NCI-H2196 treated with DMSO at 0.1 percent for 48 hours (cell line): Measurements from ENCODE around the gene ABCG1.
"Not testable (repeated sequence)": the region's sequence is repeated elsewhere in the genome, so short reads cannot be mapped to it uniquely, and the experiment has no call there.

Experiments
- DNase-seq: peaks from one replicate; lab custom pipeline; 2025; ENCODE audit not compliant: unreplicated experiment; lab: John Stamatoyannopoulos, UW

Gene ABCG1

DNA sequence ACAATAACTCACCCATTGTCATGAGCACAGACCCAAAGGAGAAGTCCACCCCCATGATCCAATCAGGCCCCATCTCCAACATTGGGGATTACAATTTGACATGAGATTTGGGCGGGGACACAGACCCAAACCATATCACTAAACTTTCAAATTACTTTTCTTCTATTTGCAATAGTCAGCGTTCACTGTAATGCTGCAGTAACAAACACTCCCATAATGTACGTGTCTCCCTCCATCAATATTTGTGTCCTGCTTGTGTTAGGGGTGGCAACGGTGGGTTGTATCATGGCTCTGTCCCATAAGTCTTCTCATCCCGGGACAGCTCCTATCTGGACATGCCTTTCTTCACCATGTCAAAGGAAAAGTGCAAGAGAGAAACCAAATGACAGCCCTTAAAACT lies 70.0 kb downstream of the ABCG1 start:
- DNase-seq = no peak

GRCh38 chr21:42289926-42290325 lies 71.0 kb downstream of the ABCG1 start:
- DNase-seq = no peak

DNA sequence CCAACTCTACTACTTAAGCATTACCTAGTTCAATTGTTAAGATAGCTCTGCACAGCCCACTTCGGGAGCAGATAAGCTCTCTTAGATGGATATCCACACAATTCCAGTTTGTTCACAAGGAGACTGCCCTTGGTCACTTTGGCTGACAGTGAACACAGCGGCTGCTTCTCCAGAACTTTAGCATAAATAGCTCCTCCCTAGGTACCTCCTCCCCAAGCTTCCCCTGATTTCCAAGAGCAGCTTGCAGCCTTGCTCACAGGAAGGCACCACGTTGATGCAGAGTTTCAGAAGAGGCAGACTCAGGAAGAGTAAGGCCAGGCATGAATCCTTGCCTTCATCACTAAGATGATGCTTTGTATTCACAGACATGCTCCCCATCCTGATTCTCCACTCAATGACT lies 71.6 kb downstream of the ABCG1 start:
- no peak for DNase-seq

DNA sequence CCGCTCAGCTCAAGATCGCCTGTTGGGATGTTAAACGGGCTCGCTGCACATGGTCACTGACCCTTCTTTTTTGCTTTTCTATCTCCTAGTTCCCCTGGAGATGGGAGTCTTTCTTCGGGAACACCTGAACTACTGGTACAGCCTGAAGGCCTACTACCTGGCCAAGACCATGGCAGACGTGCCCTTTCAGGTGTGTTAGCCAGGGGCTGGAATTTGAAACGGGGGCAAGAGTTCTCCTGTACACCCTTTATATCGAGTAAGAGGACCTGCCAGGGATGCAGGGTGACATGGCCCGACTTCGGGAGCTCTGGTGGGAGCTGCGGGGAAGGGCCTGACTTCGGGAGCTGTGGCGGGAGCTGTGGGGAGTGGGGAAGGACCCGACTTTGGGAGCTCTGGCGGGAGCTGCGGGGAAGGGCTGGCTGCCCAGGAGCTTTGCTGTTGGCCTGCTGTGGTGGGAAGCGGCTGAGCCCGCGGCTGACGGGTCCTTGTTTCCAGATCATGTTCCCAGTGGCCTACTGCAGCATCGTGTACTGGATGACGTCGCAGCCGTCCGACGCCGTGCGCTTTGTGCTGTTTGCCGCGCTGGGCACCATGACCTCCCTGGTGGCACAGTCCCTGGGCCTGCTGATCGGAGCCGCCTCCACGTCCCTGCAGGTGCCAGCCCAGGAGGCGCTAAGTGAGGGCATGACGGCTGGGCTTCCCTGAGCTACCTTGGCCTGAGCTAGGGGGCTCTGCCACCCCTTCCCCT lies 72.2 kb downstream of the ABCG1 start:
- no peak for DNase-seq

DNA sequence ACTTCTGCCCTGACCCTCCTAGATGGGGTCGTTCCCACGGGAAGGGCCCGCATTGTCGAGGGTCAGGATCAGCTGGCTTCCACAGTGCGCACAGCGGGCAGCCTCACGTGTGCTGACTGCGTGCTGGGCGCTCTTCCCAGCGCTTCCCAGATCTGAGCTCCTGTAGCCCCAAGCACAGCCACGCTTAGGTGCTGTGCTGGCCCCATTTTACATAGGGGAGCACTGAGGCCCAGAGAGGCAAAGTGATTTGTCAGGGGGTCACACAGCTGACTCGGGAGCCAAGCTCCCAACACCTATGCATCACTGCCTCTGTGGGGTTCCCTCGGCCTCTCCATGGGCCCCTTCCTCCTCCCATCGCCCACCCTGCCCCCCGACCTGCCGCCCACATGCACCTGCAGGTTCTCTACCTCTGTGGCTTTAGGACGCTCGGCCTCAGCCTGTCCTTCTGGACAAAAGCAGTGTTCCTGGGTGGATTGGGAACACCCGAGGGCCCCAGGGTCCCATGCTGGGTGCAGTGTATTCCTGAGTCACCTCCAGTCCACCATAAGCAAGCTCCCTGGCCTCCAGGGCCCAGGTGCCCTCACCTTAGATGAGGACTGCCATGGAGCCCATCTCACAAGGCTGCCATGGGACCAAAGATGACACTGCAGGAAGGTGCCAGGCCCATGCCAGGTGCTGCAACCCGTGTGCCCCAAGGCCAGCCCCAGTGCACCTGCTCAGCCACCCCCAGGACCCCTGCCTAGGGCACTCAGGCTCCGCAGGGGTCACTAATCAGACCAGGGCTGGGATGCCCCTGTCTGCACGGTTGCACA lies 73.0 kb downstream of the ABCG1 start:
- DNase-seq = no peak

DNA sequence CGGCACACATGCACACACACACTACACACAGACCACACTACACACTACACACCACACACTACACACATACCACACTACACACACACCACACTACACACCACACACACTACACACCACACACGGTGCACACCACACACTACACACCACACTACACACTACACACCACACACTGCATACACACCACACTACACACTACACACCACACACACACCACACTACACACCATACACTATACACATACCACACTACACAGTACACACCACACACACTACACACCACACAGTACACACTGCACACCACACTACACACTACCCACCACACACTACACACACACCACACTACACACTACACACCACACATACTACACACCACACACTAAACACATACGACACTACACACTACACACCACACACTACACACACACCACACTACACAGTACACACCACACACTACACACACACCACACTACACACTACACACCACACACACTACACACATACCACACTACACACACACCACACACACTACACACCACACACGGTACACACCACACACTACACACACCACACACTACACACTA lies 73.7 kb downstream of the ABCG1 start:
- not testable (repeated sequence) for DNase-seq

DNA sequence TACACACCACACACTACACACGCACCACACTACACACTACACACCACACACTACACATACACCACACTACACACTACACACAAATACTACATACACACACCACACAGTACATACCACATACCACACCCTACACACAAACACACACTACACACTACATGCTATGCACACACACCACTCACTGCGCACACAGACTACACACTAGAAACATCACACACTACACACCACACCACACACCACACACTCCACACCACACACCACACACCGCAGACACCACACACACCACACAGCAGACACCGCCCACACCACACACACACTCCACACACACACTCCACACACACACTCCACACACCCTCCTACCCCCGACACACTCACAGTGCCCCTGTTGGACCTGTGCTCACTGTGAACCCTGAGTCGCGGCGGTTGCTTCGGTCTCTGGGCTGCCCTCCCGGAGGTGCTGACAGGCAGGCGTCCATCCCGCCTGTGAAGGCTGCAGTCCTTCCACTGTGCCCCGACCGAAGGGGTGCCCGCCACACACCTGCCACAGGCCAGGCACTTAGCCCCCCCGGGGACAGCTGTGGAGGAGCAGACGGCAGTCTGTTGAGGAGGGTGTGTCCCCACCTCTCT lies 74.8 kb downstream of the ABCG1 start:
- no peak for DNase-seq

DNA sequence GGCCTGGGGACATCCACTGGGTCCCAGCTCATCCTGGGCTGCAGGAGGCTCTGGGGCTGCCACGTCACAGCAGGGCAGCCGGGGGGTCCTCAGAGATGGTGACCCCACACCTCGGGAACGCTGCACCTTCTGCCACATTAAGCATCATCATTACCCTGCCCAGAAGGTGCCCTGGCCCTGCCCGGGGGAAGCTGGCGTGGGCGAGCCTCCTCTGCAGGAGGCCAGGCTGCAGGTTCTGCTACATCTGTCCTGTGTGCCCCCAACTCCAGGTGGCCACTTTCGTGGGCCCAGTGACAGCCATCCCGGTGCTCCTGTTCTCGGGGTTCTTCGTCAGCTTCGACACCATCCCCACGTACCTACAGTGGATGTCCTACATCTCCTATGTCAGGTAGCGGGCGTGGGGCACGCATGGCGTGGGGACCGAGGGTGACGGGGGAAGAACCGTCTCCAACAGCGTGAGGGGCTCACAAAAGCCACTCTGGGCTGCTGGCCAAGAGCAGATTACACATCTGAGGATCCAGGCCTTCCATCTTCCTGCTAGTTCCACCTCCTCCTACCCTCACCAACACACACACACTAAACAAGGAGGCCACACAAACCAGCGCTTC lies 75.4 kb downstream of the ABCG1 start:
- DNase-seq = no peak

DNA sequence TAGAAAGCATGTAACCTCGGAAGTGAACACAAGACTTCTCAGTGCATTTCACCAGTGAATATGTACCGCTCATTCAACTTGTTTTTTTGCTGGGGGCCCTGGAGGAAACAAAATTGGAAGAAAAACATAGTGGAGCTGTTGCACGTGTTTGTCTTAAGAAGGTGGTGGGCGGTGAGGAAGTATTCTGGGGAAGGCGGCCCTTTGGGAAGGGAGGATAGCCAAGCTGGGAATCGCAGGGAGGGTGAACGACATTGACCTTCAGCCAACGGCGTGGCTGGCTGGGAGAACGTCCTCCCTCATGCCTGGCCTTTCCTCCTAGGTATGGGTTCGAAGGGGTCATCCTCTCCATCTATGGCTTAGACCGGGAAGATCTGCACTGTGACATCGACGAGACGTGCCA lies 76.9 kb downstream of the ABCG1 start:
- no peak for DNase-seq

- no peak for DNase-seq
Measured at GRCh38 chr21:42296501-42296900, 77.6 kb downstream of the ABCG1 start.

DNA sequence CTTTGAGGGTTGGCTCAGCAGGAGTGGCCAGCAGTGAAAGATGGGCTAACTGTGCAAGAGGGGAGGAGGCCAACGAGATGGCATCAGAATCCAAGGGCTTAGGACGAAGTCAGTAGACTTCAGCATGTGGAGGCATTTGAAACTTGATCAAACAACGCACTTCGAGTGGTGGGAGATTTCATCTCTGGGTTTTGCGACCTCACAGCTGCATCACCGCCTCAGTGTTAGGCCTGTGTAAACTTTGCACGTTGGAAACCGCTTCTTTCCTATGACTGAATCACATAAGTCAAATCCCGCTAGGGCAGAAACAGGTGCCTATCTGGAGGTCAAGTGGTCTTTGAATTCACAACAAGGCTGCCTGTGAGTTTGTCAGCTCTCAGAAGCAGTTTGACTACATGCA lies 78.4 kb downstream of the ABCG1 start:
- no peak for DNase-seq

GRCh38 chr21:42298237-42298636 lies 79.3 kb downstream of the ABCG1 start:
- DNase-seq = no peak

DNA sequence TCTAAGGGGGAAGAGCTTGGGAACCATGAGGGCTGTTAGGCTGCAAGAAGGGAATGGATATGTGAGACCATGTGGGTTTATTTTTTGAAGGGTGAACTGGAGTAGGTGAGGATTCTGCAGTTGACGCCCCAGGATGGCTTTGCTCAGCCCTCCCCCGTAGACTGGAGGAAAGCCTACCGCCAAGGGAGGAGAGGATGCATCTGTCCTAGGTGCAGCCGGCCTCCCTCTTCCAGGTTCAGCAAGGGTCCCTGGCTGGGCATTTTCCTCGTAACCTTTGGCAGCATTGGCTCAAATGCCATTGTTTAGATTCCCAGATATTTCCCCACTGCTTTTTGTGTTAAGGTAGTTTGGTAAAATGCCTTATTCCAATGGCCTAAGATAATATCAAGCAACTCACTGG lies 79.7 kb downstream of the ABCG1 start:
- DNase-seq = no peak

DNA sequence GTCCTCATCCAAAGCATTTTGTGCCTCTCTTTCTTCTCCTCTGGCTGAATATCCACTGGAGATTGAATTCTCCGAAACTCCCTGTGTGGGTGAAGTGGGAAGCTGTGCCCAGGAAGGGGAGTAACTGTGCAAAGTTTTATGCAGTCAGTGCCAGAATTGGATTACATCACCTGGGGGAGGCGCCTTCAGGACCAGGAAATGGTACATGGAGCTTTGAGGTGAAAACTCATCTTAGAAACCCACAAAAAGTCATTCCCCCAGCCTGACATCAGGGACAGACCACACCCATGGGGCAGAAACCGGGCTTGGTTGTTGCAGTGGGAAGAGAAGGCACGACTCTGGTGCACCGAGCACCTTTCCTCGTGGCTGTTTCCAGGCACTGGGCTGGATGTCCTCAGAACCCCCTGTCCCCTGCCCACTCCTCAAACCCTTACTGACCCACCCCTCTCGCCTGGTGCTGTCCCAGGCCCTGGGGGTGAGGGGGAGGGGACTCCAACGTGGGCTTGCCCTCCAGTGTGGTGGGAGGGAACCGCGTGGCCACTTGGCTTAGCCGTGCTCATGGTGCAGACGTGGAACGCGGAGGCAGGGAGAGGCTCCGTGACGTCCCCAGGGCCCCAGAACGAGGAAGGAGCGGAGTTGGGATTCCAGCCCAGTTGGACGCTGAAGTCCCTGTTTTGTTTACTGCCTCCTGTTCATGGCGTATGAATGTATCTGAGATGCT lies 80.5 kb downstream of the ABCG1 start:
- no peak for DNase-seq

- no peak for DNase-seq
Measured at GRCh38 chr21:42300045-42300583, 81.2 kb downstream of the ABCG1 start.

DNA sequence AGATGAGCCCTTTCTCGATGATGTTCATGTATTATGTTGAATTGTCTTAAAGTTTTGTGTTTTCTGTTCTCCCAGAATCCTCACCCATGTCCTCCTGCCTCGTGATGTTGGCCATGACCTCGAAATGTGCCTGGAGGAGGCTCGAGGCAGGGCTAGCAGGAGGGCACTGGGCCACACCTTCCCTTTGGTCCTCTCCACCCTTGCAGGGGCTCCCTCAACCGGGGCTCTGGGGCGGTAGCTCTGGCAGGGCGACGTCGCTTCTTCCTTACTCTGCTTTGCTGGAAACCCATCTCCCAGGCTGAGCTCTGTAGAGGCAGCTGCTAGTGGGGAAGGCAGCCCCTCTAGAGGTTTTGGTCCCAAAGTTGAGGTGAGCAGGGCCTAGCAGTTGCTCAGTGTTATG lies 82.0 kb downstream of the ABCG1 start:
- DNase-seq = no peak

DNA sequence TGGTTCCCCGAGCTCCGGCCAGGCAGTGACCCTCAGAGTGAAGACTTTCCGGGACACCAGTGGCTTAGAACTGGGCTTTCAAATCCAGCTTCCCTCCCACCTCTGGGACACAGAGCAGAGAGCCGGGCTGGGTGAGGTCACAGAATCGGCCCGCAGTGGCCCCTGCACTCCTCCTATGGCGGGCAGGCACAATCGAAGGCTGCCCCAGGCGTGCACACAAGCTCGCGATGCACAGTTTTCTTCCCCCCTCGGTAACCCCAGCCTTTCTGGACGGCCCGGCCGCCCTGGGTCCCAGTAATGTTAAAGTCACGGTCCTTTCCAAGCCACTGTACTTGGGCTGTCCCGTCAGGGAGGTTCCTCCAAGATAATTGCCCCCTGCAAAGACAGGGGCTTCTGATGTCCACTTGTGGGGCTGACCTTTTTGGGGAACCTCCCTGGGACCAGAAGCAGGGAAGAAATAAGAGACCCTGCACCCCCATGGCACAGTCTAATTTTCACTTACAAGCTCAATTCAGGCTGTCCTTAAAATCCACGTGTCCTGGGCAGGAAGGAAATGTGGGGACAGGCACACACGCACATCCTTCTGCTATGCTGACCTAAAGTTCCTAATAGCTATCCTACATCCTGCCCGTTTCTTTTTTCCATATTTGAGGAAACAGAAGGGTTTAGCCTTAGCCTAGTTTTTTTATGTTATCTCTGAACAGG lies 82.6 kb downstream of the ABCG1 start:
- no peak for DNase-seq

DNA sequence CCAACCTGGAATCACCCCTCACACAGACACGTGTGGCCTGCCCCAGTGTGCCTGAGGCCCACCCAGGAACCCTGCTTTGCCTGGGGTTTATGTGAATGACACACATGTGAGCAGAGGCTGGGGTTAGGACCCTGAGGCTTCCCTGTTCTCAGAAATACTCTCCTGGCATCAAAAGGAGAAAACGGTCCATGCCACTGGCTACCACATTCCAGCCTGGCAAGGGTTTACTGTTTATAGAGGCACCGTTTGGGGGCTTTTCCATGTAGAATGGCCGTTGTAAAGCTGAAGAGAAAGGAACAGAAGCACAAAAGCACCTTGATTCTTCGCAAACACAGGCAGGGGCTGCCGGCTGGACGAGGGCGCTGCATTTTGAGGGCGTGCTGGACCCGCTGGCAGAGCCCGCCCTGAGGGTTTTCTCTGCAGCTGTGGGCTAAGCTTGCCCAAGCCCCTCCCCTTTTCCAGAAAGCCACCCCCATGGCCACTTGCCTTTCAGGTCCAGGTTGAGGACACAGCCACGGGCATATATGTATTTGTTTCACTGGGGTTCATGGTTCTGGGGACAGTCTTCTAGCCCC lies 83.2 kb downstream of the ABCG1 start:
- DNase-seq = no peak

DNA sequence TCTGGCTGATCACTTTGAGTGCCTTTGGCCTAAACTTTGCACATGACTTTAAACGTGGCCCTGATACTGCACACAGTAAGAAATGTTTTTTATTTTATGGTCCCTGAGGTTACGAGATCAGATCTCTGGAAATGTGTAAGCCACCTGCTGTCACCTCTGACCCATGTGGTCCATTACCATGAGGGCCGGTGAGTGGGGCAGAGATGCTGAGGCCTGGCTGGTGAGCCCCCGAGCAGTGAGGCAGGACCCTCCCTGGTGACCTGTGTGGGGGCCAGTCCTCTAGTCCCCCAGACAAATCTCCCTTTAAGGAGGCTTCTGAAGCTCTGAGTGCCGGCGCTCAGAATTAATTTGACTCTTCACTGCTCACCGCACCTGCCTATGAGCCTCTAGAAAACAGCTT lies 83.9 kb downstream of the ABCG1 start:
- no peak for DNase-seq
